H1 (cell line): ENCODE data around the gene NFYA. TPM values are rescaled to one million over a fixed set of nuclear protein-coding genes. Genes with fewer than 3 reads are reported as not detected.

Source experiments
- CTCF ChIA-PET: fragments of 300-600 bp; sonication (Branson Sonifier 250); formaldehyde crosslinking; loops from one replicate; lab custom pipeline; 2021; ENCODE audit not compliant: partially characterized antibody; lab: Charles Lee
- POLR2A ChIA-PET: fragments of 300-600 bp; sonication (Branson Sonifier 250); formaldehyde crosslinking; loops from one replicate; lab custom pipeline; 2021; ENCODE audit warnings: inconsistent platforms; ENCODE audit not compliant: partially characterized antibody; lab: Charles Lee
- DNase-seq, 2 experiments: peaks; one replicate each; pipeline versions ENCODE4 v3.0.0 to v3.0.0-alpha.2; 2010 to 2022; ENCODE audit warnings: low spot score in 2 of 2, low read depth in 1 of 2, mixed read lengths in 1 of 2
- FAIRE-seq: peaks from 2 replicates; lab custom pipeline; 2011; peaks lifted over from hg19 to GRCh38; lab: Jason Lieb, UNC
- H2AFZ ChIP-seq: 2 replicates; pipeline ENCODE4 v1.8.1; 2012; ENCODE audit warnings: low read length, inconsistent platforms
- H2AK5ac ChIP-seq: 2 replicates; pipeline ENCODE4 v1.6.1; 2013; ENCODE audit warnings: low read depth, low read length
- H2BK120ac ChIP-seq: replicated peaks from 2 replicates; pipeline ENCODE3; 2013; ENCODE audit warnings: low read depth, low read length, inconsistent platforms
- H2BK12ac ChIP-seq: 2 replicates; pipeline ENCODE4 v1.6.1; 2013; ENCODE audit warnings: low read depth, low read length
- H2BK15ac ChIP-seq: 2 replicates; pipeline ENCODE4 v1.6.1; 2013; ENCODE audit warnings: low read length
- H2BK20ac ChIP-seq: 2 replicates; pipeline ENCODE4 v1.6.1; 2013; ENCODE audit warnings: low read length
- H2BK5ac ChIP-seq: 2 replicates; pipeline ENCODE4 v1.6.1; 2013; ENCODE audit warnings: low read depth, low read length
- H3K14ac ChIP-seq: 2 replicates; pipeline ENCODE4 v1.6.1; 2013; ENCODE audit warnings: inconsistent platforms; ENCODE audit not compliant: insufficient read length
- H3K18ac ChIP-seq: 2 replicates; pipeline ENCODE4 v1.6.1; 2013; ENCODE audit warnings: low read length; ENCODE audit errors: extremely low read depth
- H3K23ac ChIP-seq: 2 replicates; pipeline ENCODE4 v1.6.1; 2013; ENCODE audit warnings: inconsistent platforms; ENCODE audit not compliant: insufficient read length
- H3K23me2 ChIP-seq: 2 replicates; pipeline ENCODE4 v1.6.1; 2013; ENCODE audit warnings: low read depth, low read length
- H3K27ac ChIP-seq: 2 replicates; pipeline ENCODE4 v1.6.1; 2011; ENCODE audit warnings: low read depth, low read length, inconsistent platforms
- H3K27me3 ChIP-seq, 4 experiments: replicated peaks in 1 of 4; 1 replicate in 1 of 4; 2 replicates in 3 of 4; pipeline versions ENCODE4 v1.6.1 to v1.8.1; 2011 to 2013; ENCODE audit warnings: low read length in 3 of 4, mild to moderate bottlenecking in 3 of 4, inconsistent platforms in 2 of 4, mixed read lengths in 2 of 4, moderate library complexity in 1 of 4; ENCODE audit not compliant: control insufficient read depth in 3 of 4, insufficient read depth in 3 of 4; ENCODE audit errors: extremely low read depth in 1 of 4
- H3K36me3 ChIP-seq, 4 experiments: 2 replicates each; pipeline versions ENCODE4 v1.6.1 to v1.8.1; 2011 to 2013; ENCODE audit warnings: mild to moderate bottlenecking in 4 of 4, low read length in 3 of 4, moderate library complexity in 2 of 4, control low read depth in 1 of 4, inconsistent platforms in 1 of 4; ENCODE audit not compliant: insufficient read depth in 4 of 4, control insufficient read depth in 2 of 4
- H3K4ac ChIP-seq: replicated peaks from 2 replicates; pipeline ENCODE3; 2013; ENCODE audit warnings: low read length, low read depth, mixed read lengths, inconsistent platforms; ENCODE audit not compliant: insufficient read length
- H3K4me1 ChIP-seq, 4 experiments: replicated peaks in 1 of 4; 1 replicate in 1 of 4; 2 replicates in 3 of 4; pipeline versions ENCODE4 v1.6.1 to v1.8.1; 2011 to 2013; ENCODE audit warnings: low read length in 3 of 4, inconsistent platforms in 2 of 4, mixed read lengths in 1 of 4; ENCODE audit not compliant: insufficient read depth in 4 of 4, control insufficient read depth in 3 of 4
- H3K4me2 ChIP-seq, 2 experiments: 2 replicates each; pipeline versions ENCODE4 v1.6.1 to v1.8.1; 2011 to 2013; ENCODE audit warnings: low read depth in 2 of 2, low read length in 2 of 2, control low read depth in 1 of 2, inconsistent platforms in 1 of 2, mild to moderate bottlenecking in 1 of 2; ENCODE audit not compliant: insufficient read depth in 1 of 2
- H3K4me3 ChIP-seq, 4 experiments: fragments of 200-600, 300-600 bp in 1 of 4; sonication (generic), shearing (Covaris generic), sonication (Bioruptor Twin) in 1 of 4; 2 replicates each; pipeline versions ENCODE4 v1.5.1 to v1.8.1; 2011 to 2016; ENCODE audit warnings: low read length in 4 of 4, low read depth in 3 of 4, control low read depth in 2 of 4, inconsistent platforms in 2 of 4, mild to moderate bottlenecking in 2 of 4, mixed read lengths in 1 of 4, moderate library complexity in 1 of 4; ENCODE audit not compliant: insufficient read depth in 2 of 4; ENCODE audit errors: extremely low read depth in 1 of 4
- H3K56ac ChIP-seq: replicated peaks from 2 replicates; pipeline ENCODE3; 2013; ENCODE audit warnings: low read depth, mild to moderate bottlenecking, mixed read lengths, low read length, inconsistent platforms; ENCODE audit not compliant: insufficient read length
- H3K79me1 ChIP-seq: 2 replicates; pipeline ENCODE4 v1.6.1; 2013; ENCODE audit warnings: low read depth, low read length, control low read depth
- H3K79me2 ChIP-seq, 2 experiments: 2 replicates each; pipeline versions ENCODE4 v1.6.1 to v1.8.1; 2012 to 2013; ENCODE audit warnings: low read length in 2 of 2, mild to moderate bottlenecking in 2 of 2, inconsistent platforms in 1 of 2; ENCODE audit not compliant: insufficient read depth in 2 of 2, control insufficient read depth in 1 of 2
- H3K9ac ChIP-seq, 4 experiments: replicated peaks in 1 of 4; 1 replicate in 1 of 4; 2 replicates in 3 of 4; pipeline versions ENCODE4 v1.6.1 to v1.8.1; 2011 to 2013; ENCODE audit warnings: low read depth in 3 of 4, low read length in 3 of 4, control low read depth in 2 of 4, mild to moderate bottlenecking in 2 of 4, moderate library complexity in 2 of 4, inconsistent platforms in 1 of 4; ENCODE audit errors: extremely low read depth in 1 of 4
- H3K9me3 ChIP-seq, 2 experiments: 2 replicates each; pipeline versions ENCODE4 v1.6.1 to v1.8.1; 2012 to 2013; ENCODE audit warnings: mild to moderate bottlenecking in 2 of 2, moderate library complexity in 2 of 2, control low read depth in 1 of 2, inconsistent platforms in 1 of 2, low read depth in 1 of 2, low read length in 1 of 2, mixed read lengths in 1 of 2; ENCODE audit not compliant: insufficient read depth in 2 of 2
- H4K20me1 ChIP-seq, 2 experiments: replicated peaks in 1 of 2; 2 replicates each; pipeline versions ENCODE3 to v1.8.1; 2011 to 2013; ENCODE audit warnings: inconsistent platforms in 2 of 2, low read length in 2 of 2, mild to moderate bottlenecking in 1 of 2; ENCODE audit not compliant: insufficient read depth in 2 of 2, control insufficient read depth in 1 of 2
- H4K5ac ChIP-seq: 2 replicates; pipeline ENCODE4 v1.6.1; 2013; ENCODE audit warnings: low read length, low read depth, mixed read lengths, inconsistent platforms; ENCODE audit not compliant: insufficient read length
- H4K8ac ChIP-seq: 2 replicates; pipeline ENCODE4 v1.8.0; 2013; ENCODE audit warnings: mild to moderate bottlenecking, moderate library complexity, low read length, inconsistent platforms; ENCODE audit not compliant: insufficient read depth; ENCODE audit errors: extremely low read depth
- H4K91ac ChIP-seq: replicated peaks from 2 replicates; pipeline ENCODE3; 2013; ENCODE audit warnings: low read length, mixed read lengths, inconsistent platforms; ENCODE audit not compliant: insufficient read length
- ASH2L ChIP-seq: fragments of 200-600, 300-600 bp; sonication (generic); IDR thresholded peaks from one replicate; pipeline ENCODE4 v1.7.1; 2017; ENCODE audit warnings: low read length
- ATF3 ChIP-seq: IDR thresholded peaks from 2 replicates; pipeline ENCODE4 v1.6.1; 2011; ENCODE audit warnings: low read depth, mild to moderate bottlenecking, low read length; ENCODE audit not compliant: insufficient read depth
- CBX5 ChIP-seq: fragments of 300-800, 300-1000 bp; sonication (generic); IDR thresholded peaks from 2 replicates; pipeline ENCODE4 v1.7.1; 2016; ENCODE audit warnings: antibody characterized with exemption, low read length, low read depth
- FOSL1 ChIP-seq: IDR thresholded peaks from 2 replicates; pipeline ENCODE4 v1.6.1; 2011; ENCODE audit warnings: mild to moderate bottlenecking, low read depth, low read length, moderate library complexity; ENCODE audit not compliant: insufficient read depth
- HDAC6 ChIP-seq: IDR thresholded peaks from one replicate; pipeline ENCODE4 v1.7.1; 2012; ENCODE audit warnings: low read depth, mild to moderate bottlenecking, inconsistent platforms, low read length, moderate library complexity
- RFX5 ChIP-seq: IDR thresholded peaks from 2 replicates; pipeline ENCODE4 v1.6.1; 2011; ENCODE audit warnings: low read depth, low read length, improper control_type of control experiment, borderline replicate concordance
- USF2 ChIP-seq: IDR thresholded peaks from 2 replicates; pipeline ENCODE4 v1.6.1; 2011; ENCODE audit warnings: low read length, improper control_type of control experiment
- YY1 ChIP-seq: IDR thresholded peaks from 2 replicates; pipeline ENCODE4 v1.6.1; 2011; ENCODE audit warnings: low read depth, mild to moderate bottlenecking, low read length
- WGBS, 2 experiments: shearing (Covaris generic) in 1 of 2; methylation state at CpG; one replicate each; pipeline versions ENCODE4 v1.1.6 to v1.1.7; 2013 to 2015; ENCODE audit warnings: low lambda C conversion rate in 2 of 2, mixed read lengths in 2 of 2, inconsistent platforms in 1 of 2, low coverage in 1 of 2, missing lambda C conversion rate in 1 of 2; ENCODE audit not compliant: insufficient replicate concordance in 2 of 2, insufficient coverage in 1 of 2, insufficient read length in 1 of 2; ENCODE audit errors: extremely low coverage in 1 of 2, missing lambda C conversion rate in 1 of 2; 5-methylcytosine and 5-hydroxymethylcytosine counted together
- polyA plus RNA-seq, 7 experiments: library from polyadenylated mRNA; depleted of rRNA in 3 of 7; stranded (reverse) in 5 of 7; unstranded in 2 of 7; fragments of >200 nt in 5 of 7; fragments of 200-250 nt in 2 of 7; gene quantifications; 1 replicate in 5 of 7; 2 replicates in 1 of 7; 4 replicates in 1 of 7; pipeline versions ENCODE4 v1.2.1 to v1.2.3, GENCODE V29; 2011 to 2013; ENCODE audit warnings: missing spikeins in 2 of 7, mixed read lengths in 2 of 7
- total RNA-seq: library from RNA; stranded (reverse); fragmentation: NEBNext Ultra II Directional; extraction: Animal tissue kit (Norgen Biotek cat#: 25700); gene quantifications from 2 replicates; pipeline ENCODE4 v1.2.1, GENCODE V29; 2021
- TF ChIP-seq, protein P1 (sequence below), 3 experiments: IDR thresholded peaks; 1 replicate in 2 of 3; 2 replicates in 1 of 3; pipeline versions ENCODE4 v1.5.1 to v1.6.1; 2011; ENCODE audit warnings: low read length in 3 of 3, mild to moderate bottlenecking in 3 of 3, inconsistent platforms in 2 of 3, low read depth in 1 of 3, moderate library complexity in 1 of 3; ENCODE audit not compliant: insufficient read depth in 1 of 3; ENCODE audit errors: control extremely low read depth in 1 of 3

NFYA gene
- total and polyA plus RNA-seq, 2 of the 8 experiments (the other 6 are each of a cell fraction or from before 2014, with no cell fraction given) = 19.8 to 33.7 TPM

DNA sequence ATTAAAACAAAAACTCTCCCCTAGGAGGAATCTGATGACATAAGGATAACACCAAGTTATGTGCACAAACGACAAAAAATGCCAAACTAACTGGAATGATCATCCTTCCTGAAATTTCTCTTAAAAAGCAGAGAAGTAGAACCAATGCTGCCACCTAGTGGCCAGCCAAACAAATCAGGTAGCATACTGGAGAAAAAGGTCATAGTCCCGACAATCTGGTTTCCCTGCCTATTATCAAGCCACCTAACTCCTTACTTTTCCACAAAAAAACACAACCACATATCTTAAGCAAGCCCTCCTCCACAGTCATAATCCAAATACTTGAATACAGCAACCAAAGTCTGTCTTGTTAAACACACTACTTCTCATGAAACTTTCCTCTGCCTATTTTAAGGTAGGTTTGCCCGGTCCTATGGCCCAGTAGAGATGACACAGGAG lies 5.9 kb upstream of the NFYA start:
- CTCF ChIA-PET = interaction anchor here (0.8 to 3.4 kb wide), 9 partner anchors 7 to 174 kb away, joined by 3 to 14 read pairs (median 4); partner anchors contain the start of genes APOBEC2 and UNC5CL
- peak in 1 of 2 experiments; percentile 70 for DNase-seq
- TF ChIP-seq FOSL1 (no peak), USF2 (no peak), HDAC6 (no peak), ATF3 (no peak), YY1 (no peak), CBX5 (no peak), RFX5 (no peak), ASH2L (no peak)
- TF ChIP-seq, protein P1, sequence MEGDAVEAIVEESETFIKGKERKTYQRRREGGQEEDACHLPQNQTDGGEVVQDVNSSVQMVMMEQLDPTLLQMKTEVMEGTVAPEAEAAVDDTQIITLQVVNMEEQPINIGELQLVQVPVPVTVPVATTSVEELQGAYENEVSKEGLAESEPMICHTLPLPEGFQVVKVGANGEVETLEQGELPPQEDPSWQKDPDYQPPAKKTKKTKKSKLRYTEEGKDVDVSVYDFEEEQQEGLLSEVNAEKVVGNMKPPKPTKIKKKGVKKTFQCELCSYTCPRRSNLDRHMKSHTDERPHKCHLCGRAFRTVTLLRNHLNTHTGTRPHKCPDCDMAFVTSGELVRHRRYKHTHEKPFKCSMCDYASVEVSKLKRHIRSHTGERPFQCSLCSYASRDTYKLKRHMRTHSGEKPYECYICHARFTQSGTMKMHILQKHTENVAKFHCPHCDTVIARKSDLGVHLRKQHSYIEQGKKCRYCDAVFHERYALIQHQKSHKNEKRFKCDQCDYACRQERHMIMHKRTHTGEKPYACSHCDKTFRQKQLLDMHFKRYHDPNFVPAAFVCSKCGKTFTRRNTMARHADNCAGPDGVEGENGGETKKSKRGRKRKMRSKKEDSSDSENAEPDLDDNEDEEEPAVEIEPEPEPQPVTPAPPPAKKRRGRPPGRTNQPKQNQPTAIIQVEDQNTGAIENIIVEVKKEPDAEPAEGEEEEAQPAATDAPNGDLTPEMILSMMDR (IDR thresholded peaks at IDR 0.05; ENCODE audit: control extremely low read depth in 1 of 3, insufficient read depth in 1 of 3, low read depth in 1 of 3, low read length in 3 of 3) = peak in 2 of 3 experiments; percentile 54 to 79; a peak in 2 of 4 replicates

More for the DNA sequence above, 5.9 kb upstream of the NFYA start:
- Histone ChIP-seq H2BK20ac (no peak overlapping the region), H2BK15ac (no peak overlapping the region), H4K20me1 (no peaks in the 10 kb centered on the region), H2AK5ac (no peak overlapping the region), H3K14ac (no peak overlapping the region), H4K91ac (no peak overlapping the region), H3K9ac (no peak overlapping the region), H4K8ac (no peak overlapping the region), H3K27me3 (no peaks in the 10 kb centered on the region), H3K4me3 (no peak overlapping the region), H3K4me2 (no peak overlapping the region), H3K4me1 (peaks cover 0 to 4% (median 1%) of the 10 kb centered on the region in 4 experiments; a peak in 2 of 7 replicates), H3K79me1 (no peaks in the 10 kb centered on the region), H4K5ac (no peak overlapping the region), H3K79me2 (no peaks in the 10 kb centered on the region), H3K9me3 (no peaks in the 10 kb centered on the region), H3K36me3 (peaks cover 4 to 48% (median 26%) of the 10 kb centered on the region in 4 experiments; a peak in 7 of 8 replicates), H2BK12ac (no peak overlapping the region), H3K27ac (no peak overlapping the region), H2BK5ac (no peak overlapping the region), H3K4ac (no peak overlapping the region), H2BK120ac (no peak overlapping the region), H3K23me2 (peaks cover 3% of the 10 kb centered on the region), H3K18ac (no peak overlapping the region), H3K56ac (no peak overlapping the region), H2AFZ (no peak overlapping the region), H3K23ac (no peak overlapping the region)
- 66% methylated on average over 3 of the region's 3 CpGs; no CpG with 5 or more reads in 1 of the 2 experiments for WGBS, 2 experiments
- peak; percentile 92 for FAIRE-seq
- POLR2A ChIA-PET = no interaction called here
